Mucosa of descending colon (tissue), 3 donors: ENCODE measurements around the gene SEC61G. TPM values are rescaled to one million over a fixed set of nuclear protein-coding genes. Genes with fewer than 3 reads are reported as not detected.

Experiments
- ATAC-seq: fragments of 200-7000 bp; cut with Tn5 transposase; one replicate; pipeline ENCODE4 v1.9.1; 2020; ENCODE audit warnings: mild to moderate bottlenecking, moderate library complexity
- DNase-seq, 3 donors: peaks; one replicate each; pipeline ENCODE4 v3.0.0-alpha.2; 2020
- H3K36me3 ChIP-seq: fragments of 200-600 bp; one replicate; pipeline ENCODE4 v1.8.0; 2021; ENCODE audit warnings: low read depth, mild to moderate bottlenecking
- H3K4me1 ChIP-seq: fragments of 200-600 bp; one replicate; pipeline ENCODE4 v1.8.0; 2021; ENCODE audit warnings: low read depth, mild to moderate bottlenecking
- H3K4me3 ChIP-seq: fragments of 200-600 bp; one replicate; pipeline ENCODE4 v1.8.0; 2021; ENCODE audit warnings: mild to moderate bottlenecking
- H3K9me3 ChIP-seq: fragments of 200-600 bp; one replicate; pipeline ENCODE4 v1.8.0; 2021; ENCODE audit warnings: mild to moderate bottlenecking
- intact Hi-C, 2 donors: fragments of 100-400 bp; cut with DNase I in 1 of 2; cut with micrococcal nuclease in 1 of 2; formaldehyde crosslinking; loops; one replicate each; pipeline versions ENCODE4 v1.11.0 to v1.11.1; 2022; cut with DNase I, micrococcal nuclease
- total RNA-seq, 3 donors: library from RNA; stranded (reverse); fragmentation: NEBNext Ultra II Directional in 2 of 3; extraction: Animal tissue kit (Norgen Biotek cat#: 25700) in 2 of 3; gene quantifications; one replicate each; pipeline versions ENCODE4 v1.2.1 to v1.2.4, GENCODE V29; 2021 to 2023
- TF ChIP-seq, protein P1 (sequence below): fragments of 200-600 bp; IDR thresholded peaks from one replicate; pipeline ENCODE4 v1.8.0; 2022; ENCODE audit warnings: antibody characterized with exemption, mild to moderate bottlenecking
- donor health status: DM: no; HTN: no; CAD: no; lungs with moderate emphysema.
- donor health status: DM: no; HTN: no; CAD: no.
- donor health status: DM: no; HTN: yes; CAD: no.

The SEC61G gene
- total RNA-seq, 3 donors from 2014 or later: 55.5 to 105 (median 84.2) TPM

DNA sequence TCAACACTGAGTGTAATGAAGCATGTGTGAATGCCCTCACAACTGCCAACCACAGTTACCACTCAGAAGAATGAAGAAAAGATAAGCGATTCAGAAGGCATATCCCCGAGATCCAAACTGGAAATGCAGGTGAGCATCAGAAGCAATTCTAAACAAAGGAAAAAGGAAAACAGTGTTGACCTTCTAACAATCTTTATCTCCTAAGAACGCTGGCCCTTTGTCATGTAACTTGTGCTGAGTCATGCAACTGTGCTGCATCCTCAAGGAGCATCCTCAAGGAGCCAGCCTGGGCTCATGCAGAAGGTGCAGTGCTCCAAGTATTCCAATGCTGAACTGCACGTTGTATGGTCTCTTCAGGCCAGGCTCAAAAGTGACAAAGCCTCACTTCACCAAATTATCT is 30.6 kb downstream of the SEC61G start:
- Histone ChIP-seq H3K9me3 (no peaks in the 10 kb centered on the region), H3K4me1 (no peaks in the 10 kb centered on the region), H3K36me3 (no peaks in the 10 kb centered on the region), H3K4me3 (no peak overlapping the region)
- intact Hi-C loops: no loop called here
- ATAC-seq (no peak), DNase-seq (no peak)
- TF ChIP-seq, protein P1, sequence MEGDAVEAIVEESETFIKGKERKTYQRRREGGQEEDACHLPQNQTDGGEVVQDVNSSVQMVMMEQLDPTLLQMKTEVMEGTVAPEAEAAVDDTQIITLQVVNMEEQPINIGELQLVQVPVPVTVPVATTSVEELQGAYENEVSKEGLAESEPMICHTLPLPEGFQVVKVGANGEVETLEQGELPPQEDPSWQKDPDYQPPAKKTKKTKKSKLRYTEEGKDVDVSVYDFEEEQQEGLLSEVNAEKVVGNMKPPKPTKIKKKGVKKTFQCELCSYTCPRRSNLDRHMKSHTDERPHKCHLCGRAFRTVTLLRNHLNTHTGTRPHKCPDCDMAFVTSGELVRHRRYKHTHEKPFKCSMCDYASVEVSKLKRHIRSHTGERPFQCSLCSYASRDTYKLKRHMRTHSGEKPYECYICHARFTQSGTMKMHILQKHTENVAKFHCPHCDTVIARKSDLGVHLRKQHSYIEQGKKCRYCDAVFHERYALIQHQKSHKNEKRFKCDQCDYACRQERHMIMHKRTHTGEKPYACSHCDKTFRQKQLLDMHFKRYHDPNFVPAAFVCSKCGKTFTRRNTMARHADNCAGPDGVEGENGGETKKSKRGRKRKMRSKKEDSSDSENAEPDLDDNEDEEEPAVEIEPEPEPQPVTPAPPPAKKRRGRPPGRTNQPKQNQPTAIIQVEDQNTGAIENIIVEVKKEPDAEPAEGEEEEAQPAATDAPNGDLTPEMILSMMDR: no peak

DNA sequence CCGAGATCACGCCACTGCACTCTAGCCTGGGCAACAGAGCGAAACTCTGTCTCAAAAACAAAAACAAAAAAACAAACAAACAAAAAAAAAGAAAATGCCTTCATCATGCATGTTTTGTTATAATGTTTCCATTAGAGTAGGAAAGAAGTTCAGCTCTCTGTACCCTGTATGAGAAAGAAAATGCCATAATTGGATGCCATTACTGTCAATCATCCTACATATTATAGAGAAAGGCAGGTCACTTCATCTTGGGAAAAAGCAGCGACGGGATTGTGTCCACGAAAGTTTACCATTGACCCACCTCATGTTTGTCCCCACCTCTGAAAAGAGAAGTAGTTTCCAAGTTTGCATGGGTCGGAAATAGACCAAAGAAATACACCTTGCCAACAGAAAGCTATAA is 33.8 kb downstream of the SEC61G start:
- Histone ChIP-seq H3K4me1 (no peaks in the 10 kb centered on the region), H3K4me3 (no peak overlapping the region), H3K36me3 (no peaks in the 10 kb centered on the region), H3K9me3 (no peaks in the 10 kb centered on the region)
- DNase-seq (no peak), ATAC-seq (no peak)
- TF ChIP-seq, protein P1: no peak
- intact Hi-C loops: no loop called here

DNA sequence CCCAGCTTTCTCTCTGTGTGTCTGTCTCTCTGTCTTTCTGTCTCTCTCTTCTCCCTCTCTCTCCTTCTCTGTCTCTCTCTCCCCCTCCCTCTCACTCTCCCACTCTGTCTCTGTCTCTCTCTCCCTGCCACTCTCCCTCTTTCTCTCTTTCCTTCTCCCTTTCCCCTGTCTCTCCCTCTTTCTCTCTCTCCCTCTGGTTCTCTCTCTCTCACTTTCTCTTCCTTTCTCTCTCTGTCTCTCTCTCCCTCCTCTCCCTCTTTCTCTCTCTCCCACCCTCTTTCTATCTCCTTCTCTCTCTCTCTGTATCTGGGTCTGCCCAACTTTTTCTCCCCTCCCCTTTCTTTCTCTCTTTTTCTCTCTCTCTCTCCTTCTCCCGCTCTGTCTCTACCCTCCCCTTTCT is 36.5 kb downstream of the SEC61G start:
- no peak for ATAC-seq
- TF ChIP-seq, protein P1: no peak
- DNase-seq: no peak
- H3K4me3 ChIP-seq: no peak overlapping the region
- no peaks in the 10 kb centered on the region for H3K9me3 ChIP-seq
- intact Hi-C loops: no loop called here
- H3K4me1 ChIP-seq: no peaks in the 10 kb centered on the region
- H3K36me3 ChIP-seq: no peaks in the 10 kb centered on the region

DNA sequence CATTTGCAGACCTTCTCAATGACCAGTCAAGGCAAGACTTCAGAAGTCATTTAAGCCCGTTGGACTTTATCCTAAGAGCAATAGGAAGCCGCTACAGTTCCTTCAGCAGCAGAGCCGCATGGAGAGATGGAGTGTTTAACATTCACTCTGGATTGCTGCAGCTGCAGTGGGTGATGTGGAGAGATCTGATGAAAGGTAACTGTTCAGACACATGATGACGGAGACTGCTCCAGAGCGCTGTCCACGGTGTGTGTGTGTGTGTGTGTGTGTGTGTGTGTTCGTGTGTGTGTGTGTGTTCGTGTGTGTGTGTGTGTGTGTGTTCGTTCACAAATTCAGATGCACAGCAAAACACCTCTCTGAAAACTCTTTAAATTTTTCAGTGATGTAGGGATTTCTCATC is 37.0 kb downstream of the SEC61G start:
- intact Hi-C loops: no loop called here
- Histone ChIP-seq H3K9me3 (no peaks in the 10 kb centered on the region), H3K36me3 (no peaks in the 10 kb centered on the region), H3K4me3 (no peak overlapping the region), H3K4me1 (no peaks in the 10 kb centered on the region)
- ATAC-seq (no peak), DNase-seq (no peak)
- TF ChIP-seq, protein P1: no peak

DNA sequence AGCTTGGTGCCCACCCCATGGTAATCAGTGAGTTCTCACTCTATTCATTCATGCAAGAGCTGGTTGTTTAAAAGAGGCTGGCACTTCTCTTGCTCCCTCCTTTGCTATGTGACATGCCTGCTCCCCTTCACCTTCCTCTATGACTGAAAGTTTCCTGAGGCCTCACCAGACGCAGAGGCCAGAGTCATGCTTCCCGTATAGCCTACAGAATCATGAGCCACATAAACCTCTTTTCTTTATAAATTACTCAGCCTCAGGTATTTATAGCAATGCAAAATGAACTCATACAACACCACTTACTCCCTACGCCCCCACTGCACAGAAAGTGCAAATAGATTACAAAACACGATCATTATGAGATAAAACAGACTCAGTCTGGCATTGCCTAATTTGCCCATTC is 39.0 kb downstream of the SEC61G start:
- H3K36me3 ChIP-seq: no peaks in the 10 kb centered on the region
- no peak for DNase-seq
- H3K9me3 ChIP-seq: no peaks in the 10 kb centered on the region
- no peak overlapping the region for H3K4me3 ChIP-seq
- ATAC-seq: no peak
- intact Hi-C loops: no loop called here
- TF ChIP-seq, protein P1: no peak
- H3K4me1 ChIP-seq: no peaks in the 10 kb centered on the region

DNA sequence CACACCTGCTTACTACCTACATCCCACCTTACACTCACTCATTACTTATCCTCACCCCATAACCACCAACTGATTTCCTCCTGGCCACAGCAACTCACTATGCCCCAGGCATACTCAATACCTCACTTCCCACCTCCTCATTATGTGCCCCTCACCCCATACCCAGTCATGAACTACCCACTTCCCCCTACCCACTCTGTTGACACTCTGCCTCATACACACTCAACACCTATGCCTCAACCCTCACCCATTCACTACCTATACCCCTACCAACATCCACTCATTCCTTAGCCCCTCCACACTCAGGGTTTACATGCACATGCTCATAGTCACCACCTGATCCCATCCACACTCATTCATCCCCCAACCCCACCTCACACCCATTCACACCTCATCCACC is 39.6 kb downstream of the SEC61G start:
- Histone ChIP-seq H3K36me3 (no peaks in the 10 kb centered on the region), H3K4me1 (no peaks in the 10 kb centered on the region), H3K9me3 (no peaks in the 10 kb centered on the region), H3K4me3 (no peak overlapping the region)
- intact Hi-C loops: no loop called here
- TF ChIP-seq, protein P1: no peak
- ATAC-seq: no peak
- no peak for DNase-seq
